Natural killer cell (primary cell): ENCODE results near the gene SLC7A14. TPM values are rescaled to one million over a fixed set of nuclear protein-coding genes. Genes with fewer than 3 reads are reported as not detected.

ENCODE experiments used
- ATAC-seq, 3 donors: fragments of 150-1000 bp in 2 of 3; fragments of 200-7000 bp in 1 of 3; cut with Tn5 transposase; 1 replicate in 1 of 3; 2 replicates in 2 of 3; pipeline ENCODE4 v1.10.0; 2021; ENCODE audit warnings: mild to moderate bottlenecking in 2 of 3, moderate library complexity in 2 of 3
- DNase-seq, 2 donors: peaks; one replicate each; pipeline versions ENCODE4 v3.0.0 to v3.0.0-alpha.2; 2013 to 2021; ENCODE audit warnings: mixed read lengths in 1 of 2
- H3K27ac ChIP-seq: one replicate; pipeline ENCODE4 v1.5.1; 2013; ENCODE audit warnings: mild to moderate bottlenecking, low read length
- H3K27me3 ChIP-seq: one replicate; pipeline ENCODE4 v1.6.1; 2013; ENCODE audit warnings: low read length; ENCODE audit not compliant: control insufficient read depth, insufficient read depth
- H3K36me3 ChIP-seq: one replicate; pipeline ENCODE4 v1.6.1; 2013; ENCODE audit warnings: low read length; ENCODE audit not compliant: control insufficient read depth, insufficient read depth
- H3K4me1 ChIP-seq: one replicate; pipeline ENCODE4 v1.6.1; 2013; ENCODE audit warnings: low read length; ENCODE audit not compliant: control insufficient read depth, insufficient read depth
- H3K4me3 ChIP-seq: one replicate; pipeline ENCODE4 v1.5.1; 2013; ENCODE audit warnings: low read length
- H3K9me3 ChIP-seq: one replicate; pipeline ENCODE4 v1.6.1; 2013; ENCODE audit warnings: low read length; ENCODE audit not compliant: control insufficient read depth, insufficient read depth
- H3K27ac Mint-ChIP-seq, 2 donors: one replicate each; pipeline ENCODE4 v1.8.0; 2022; ENCODE audit warnings: mild to moderate bottlenecking in 2 of 2, mixed read lengths in 2 of 2, moderate library complexity in 1 of 2
- H3K27me3 Mint-ChIP-seq, 2 donors: one replicate each; pipeline ENCODE4 v1.8.0; 2022; ENCODE audit warnings: low read depth in 2 of 2, mixed read lengths in 2 of 2
- H3K36me3 Mint-ChIP-seq: one replicate; pipeline ENCODE4 v1.8.0; 2022; ENCODE audit warnings: mixed read lengths
- H3K4me1 Mint-ChIP-seq, 2 donors: one replicate each; pipeline ENCODE4 v1.8.0; 2022; ENCODE audit warnings: mixed read lengths in 2 of 2
- H3K4me3 Mint-ChIP-seq: one replicate; pipeline ENCODE4 v1.8.0; 2022; ENCODE audit warnings: mild to moderate bottlenecking, moderate library complexity, mixed read lengths
- H3K9me3 Mint-ChIP-seq, 2 donors: one replicate each; pipeline ENCODE4 v1.8.0; 2022; ENCODE audit warnings: mixed read lengths in 2 of 2
- CTCF ChIP-seq: fragments of 200-600 bp; IDR thresholded peaks from one replicate; pipeline ENCODE4 v1.8.0; 2022; ENCODE audit warnings: antibody characterized with exemption
- WGBS: methylation state at CpG from one replicate; pipeline ENCODE4 v1.1.7; 2013; ENCODE audit warnings: missing lambda C conversion rate; ENCODE audit not compliant: insufficient coverage; 5-methylcytosine and 5-hydroxymethylcytosine counted together
- intact Hi-C: fragments of 100-400 bp; cut with micrococcal nuclease; formaldehyde crosslinking; loops from one replicate; pipeline ENCODE4 v1.14.2; 2022
- total RNA-seq, 4 donors: library from RNA; stranded (reverse); fragments of 120-200 nt in 1 of 4; gene quantifications; one replicate each; pipeline versions ENCODE4 v1.2.3 to v1.2.4, GENCODE V29; 2013 to 2022

Gene SLC7A14
- total RNA-seq, 3 donors from 2014 or later (not counting 1 experiment from before 2014, with no cell fraction given) = not detected

GRCh38 chr3:170425491-170426239 lies 160.2 kb downstream of the SLC7A14 start:
- H3K9me3 ChIP-seq = no peaks in the 10 kb centered on the region
- no peak overlapping the region for H3K4me3 ChIP-seq
- no peaks in the 10 kb centered on the region for H3K4me1 ChIP-seq
- H3K36me3 ChIP-seq = no peaks in the 10 kb centered on the region
- no peak overlapping the region for H3K27ac ChIP-seq
- DNase-seq (no peak), ATAC-seq (no peak)
- Mint-ChIP-seq H3K4me1 (peaks cover 10 to 19% of the 10 kb centered on the region in 2 donors), H3K36me3 (no peaks in the 10 kb centered on the region), H3K9me3 (no peaks in the 10 kb centered on the region), H3K27ac (no peak overlapping the region), H3K4me3 (no peak overlapping the region), H3K27me3 (peaks cover 6 to 19% of the 10 kb centered on the region in 2 donors)
- WGBS = 80% methylated on average over 11 of the region's 11 CpGs
- H3K27me3 ChIP-seq = no peaks in the 10 kb centered on the region
- TF ChIP-seq CTCF = no peak
- intact Hi-C loops = no loop called here

- H3K4me3 Mint-ChIP-seq = no peak overlapping the region
- Histone ChIP-seq H3K4me3 (no peak overlapping the region), H3K36me3 (no peaks in the 10 kb centered on the region), H3K27ac (no peak overlapping the region), H3K27me3 (peaks cover 5% of the 10 kb centered on the region), H3K4me1 (no peaks in the 10 kb centered on the region), H3K9me3 (no peaks in the 10 kb centered on the region)
- no peaks in the 10 kb centered on the region for H3K36me3 Mint-ChIP-seq
- 82% methylated on average over 7 of the region's 8 CpGs for WGBS
- peaks cover 16 to 25% of the 10 kb centered on the region in 2 donors for H3K4me1 Mint-ChIP-seq
- peaks cover 11 to 26% of the 10 kb centered on the region in 2 donors for H3K27me3 Mint-ChIP-seq
- DNase-seq (no peak), ATAC-seq (no peak)
- H3K9me3 Mint-ChIP-seq = no peaks in the 10 kb centered on the region
- no peak overlapping the region for H3K27ac Mint-ChIP-seq
- no peak for TF ChIP-seq CTCF
- intact Hi-C loops = no loop called here
Observed at GRCh38 chr3:170424879-170425278, 161.0 kb downstream of the SLC7A14 start.

DNA sequence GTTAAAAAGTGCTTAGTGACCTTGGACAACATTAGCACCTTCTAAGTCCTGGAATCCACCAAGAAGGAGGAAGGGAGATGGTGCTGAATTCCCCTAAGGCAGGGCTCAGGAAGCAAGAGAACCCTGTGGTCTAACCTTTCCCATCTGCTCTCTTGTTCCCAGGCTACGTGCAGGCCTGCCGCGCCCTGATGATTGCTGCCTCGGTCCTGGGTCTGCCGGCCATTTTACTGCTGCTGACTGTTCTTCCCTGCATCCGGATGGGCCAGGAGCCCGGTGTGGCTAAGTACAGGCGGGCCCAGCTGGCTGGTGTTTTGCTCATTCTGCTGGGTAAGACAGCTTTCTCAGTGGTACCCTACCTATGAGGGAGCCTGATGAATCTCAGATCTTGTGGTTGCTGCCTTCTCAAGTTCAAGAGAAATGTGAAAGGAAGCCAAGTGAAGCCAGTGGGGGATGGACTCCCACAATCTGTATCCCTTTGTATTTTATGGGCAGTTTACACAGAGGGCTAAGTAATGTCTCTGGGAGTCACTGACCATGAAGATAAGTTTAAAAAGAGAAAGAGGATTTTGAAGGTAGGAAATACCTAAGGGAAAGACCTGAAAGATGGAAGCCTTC lies 162.8 kb downstream of the SLC7A14 start:
- H3K4me1 Mint-ChIP-seq = peaks cover 12 to 19% of the 10 kb centered on the region in 2 donors
- DNase-seq (no peak), ATAC-seq (no peak)
- Histone ChIP-seq H3K36me3 (no peaks in the 10 kb centered on the region), H3K27ac (no peak overlapping the region), H3K4me1 (peaks cover 14% of the 10 kb centered on the region), H3K4me3 (no peak overlapping the region), H3K27me3 (peaks cover 15% of the 10 kb centered on the region), H3K9me3 (no peaks in the 10 kb centered on the region)
- intact Hi-C loops = no loop called here
- WGBS = 93% methylated on average over 8 of the region's 8 CpGs
- no peak overlapping the region for H3K27ac Mint-ChIP-seq
- H3K4me3 Mint-ChIP-seq = no peak overlapping the region
- H3K9me3 Mint-ChIP-seq = no peaks in the 10 kb centered on the region
- peaks cover 18 to 24% of the 10 kb centered on the region in 2 donors for H3K27me3 Mint-ChIP-seq
- no peaks in the 10 kb centered on the region for H3K36me3 Mint-ChIP-seq
- TF ChIP-seq CTCF = no peak
